ENCODE measurements around the gene KLHL3.

DNA sequence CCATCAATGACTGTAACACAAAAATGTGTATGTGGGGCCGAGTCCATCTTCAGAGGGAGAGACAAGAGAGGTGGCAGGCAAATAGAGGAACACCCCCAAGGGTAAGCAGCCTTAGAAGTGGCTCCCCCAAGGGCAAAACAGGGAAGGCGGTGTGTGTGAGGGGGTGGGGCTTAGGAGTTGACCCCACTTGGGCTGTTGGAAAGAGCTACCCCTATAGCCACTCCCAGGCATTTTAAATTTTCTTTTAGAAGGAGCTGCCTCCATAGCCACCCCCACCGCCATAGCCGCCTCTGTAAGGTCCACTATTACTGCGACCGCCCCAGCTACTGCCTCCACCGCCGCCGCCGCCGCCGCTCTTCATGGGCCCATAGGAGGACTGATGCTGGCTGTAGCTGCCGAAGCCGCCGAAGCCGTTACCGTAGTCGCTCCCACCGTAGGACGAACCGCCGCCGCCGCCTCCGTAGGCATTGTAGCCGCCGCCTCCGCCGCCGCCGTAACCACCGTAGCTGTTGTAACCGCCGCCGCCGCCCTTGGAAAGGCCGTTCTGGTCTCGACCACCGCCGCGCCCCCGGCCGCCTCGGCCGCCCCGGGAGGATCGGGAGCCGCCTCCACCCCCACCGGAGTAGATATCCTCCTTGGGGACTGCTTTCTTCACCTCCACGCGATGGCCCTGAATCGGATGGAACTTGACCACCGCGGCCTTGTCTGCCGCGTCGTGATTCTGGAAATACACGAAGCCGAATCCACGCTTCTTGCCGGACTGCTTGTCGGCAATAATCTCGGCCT is 17.2 kb upstream of the KLHL3 start:
- TF ChIP-seq CTCF (IDR thresholded peaks at IDR 0.05; ENCODE audit: low read depth, low read length, poor library complexity, severe bottlenecking): no peak
- TF ChIP-seq EZH2phosphoT487 (IDR thresholded peaks at IDR 0.05; ENCODE audit: borderline replicate concordance, low read length): no peak
